Mesangial cell (primary cell): Measurements from ENCODE around the gene SHFL. TPM values are rescaled to one million over a fixed set of nuclear protein-coding genes. Genes with fewer than 3 reads are reported as not detected.

ENCODE experiments used
- total RNA-seq: library from RNA; depleted of rRNA; stranded (reverse); fragments of >200 nt; gene quantifications from 2 replicates; pipeline ENCODE4 v1.2.3, GENCODE V29; 2015

Gene SHFL
- 7.5 and 21.2 TPM in 2 replicates for total RNA-seq

GRCh38 chr19:10085641-10086590 is at the start of gene SHFL:
SHFL (plus strand) TSS chr19:10086317; CDS start chr19:10086428, 111 bp downstream.

DNA sequence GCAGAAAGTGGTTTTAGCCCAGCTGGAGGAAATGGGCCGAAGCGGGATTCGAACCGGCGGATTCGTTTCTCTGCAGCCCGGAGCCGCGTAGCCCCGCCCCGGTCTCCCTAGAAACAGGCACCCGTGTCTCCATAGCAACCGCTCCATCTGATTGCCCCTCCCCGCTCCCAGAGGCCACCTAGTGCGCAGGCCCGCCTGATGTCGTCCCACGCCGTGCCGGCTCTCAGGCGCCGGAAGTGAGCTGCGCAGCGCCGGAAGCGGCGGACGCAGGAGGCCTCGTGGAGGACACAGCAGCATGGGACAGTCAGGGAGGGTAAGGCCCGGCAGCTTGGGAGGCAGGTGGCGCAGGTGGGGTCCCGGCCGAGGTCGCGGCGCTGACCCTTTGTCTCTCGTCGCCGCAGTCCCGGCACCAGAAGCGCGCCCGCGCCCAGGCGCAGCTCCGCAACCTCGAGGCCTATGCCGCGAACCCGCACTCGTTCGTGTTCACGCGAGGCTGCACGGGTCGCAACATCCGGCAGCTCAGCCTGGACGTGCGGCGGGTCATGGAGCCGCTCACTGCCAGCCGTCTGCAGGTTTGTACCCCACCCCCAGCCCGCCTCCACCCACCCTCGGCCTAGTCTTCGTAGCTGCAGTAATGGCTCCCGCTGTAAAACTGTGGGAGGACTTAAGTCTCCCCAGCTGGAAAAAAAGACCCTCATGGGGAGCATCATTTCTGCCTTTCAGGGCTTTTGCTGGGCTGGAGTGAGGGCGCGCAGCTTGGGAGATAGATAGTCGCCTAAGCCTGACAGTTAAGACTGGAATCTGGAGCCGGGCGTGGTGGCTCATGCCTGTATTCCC is 20.2 kb downstream of the SHFL start, which contains the start of gene PPAN:
PPAN (plus strand) TSS at position 263 of the 837 bp plus-strand sequence; CDS start at position 296, 33 bp downstream.

GRCh38 chr19:10111405-10111811 is 25.3 kb downstream of the SHFL start, which contains the start of gene P2RY11:
P2RY11 (plus strand) TSS chr19:10111693; CDS start chr19:10111722, 29 bp downstream.

Other genes starting within 250 kb of the SHFL start
- 0.65 and 1.5 TPM in 2 replicates for gene OLFM2, start 149.8 kb upstream of the SHFL start, total RNA-seq
- gene COL5A3, start 75.8 kb upstream of the SHFL start, total RNA-seq, result 0.25 and 0.98 TPM in 2 replicates
- not detected in 2 replicates for gene RDH8, start 72.8 kb upstream of the SHFL start, total RNA-seq
- 0.89 TPM in 1 of 2 replicates, not detected in the other for gene ANGPTL6, start 16.4 kb downstream of the SHFL start, total RNA-seq
- gene PPAN, start 20.0 kb downstream of the SHFL start, total RNA-seq, result 25.9 and 43.5 TPM in 2 replicates
- gene P2RY11, start 25.4 kb downstream of the SHFL start, total RNA-seq, result 2.1 and 5.1 TPM in 2 replicates
- gene EIF3G, start 33.6 kb downstream of the SHFL start, total RNA-seq, result 245 and 306 TPM in 2 replicates
- 37.1 and 155 TPM in 2 replicates for gene DNMT1, start 108.6 kb downstream of the SHFL start, total RNA-seq
- 2.8 and 6.2 TPM in 2 replicates for gene S1PR2, start 145.0 kb downstream of the SHFL start, total RNA-seq
- 100 and 139 TPM in 2 replicates for gene MRPL4, start 165.9 kb downstream of the SHFL start, total RNA-seq
- 20.5 and 41.3 TPM in 2 replicates for gene ICAM1, start 184.8 kb downstream of the SHFL start, total RNA-seq
- gene ICAM4, start 200.6 kb downstream of the SHFL start, total RNA-seq, result 0.33 and 1.1 TPM in 2 replicates
- 0.16 and 0.63 TPM in 2 replicates for gene ICAM5, start 203.6 kb downstream of the SHFL start, total RNA-seq
- 0.89 and 2.8 TPM in 2 replicates for gene ZGLP1, start 223.5 kb downstream of the SHFL start, total RNA-seq
- gene FDX2, start 229.7 kb downstream of the SHFL start, total RNA-seq, result 21.8 and 37.1 TPM in 2 replicates
- 37.5 and 56.5 TPM in 2 replicates for gene RAVER1, start 247.2 kb downstream of the SHFL start, total RNA-seq